ENCODE data around the gene CDH13. TPM values are rescaled to one million over a fixed set of nuclear protein-coding genes. Genes with fewer than 3 reads are reported as not detected.

The CDH13 gene
- total RNA-seq, 2 experiments from 2014 or later: not detected

DNA sequence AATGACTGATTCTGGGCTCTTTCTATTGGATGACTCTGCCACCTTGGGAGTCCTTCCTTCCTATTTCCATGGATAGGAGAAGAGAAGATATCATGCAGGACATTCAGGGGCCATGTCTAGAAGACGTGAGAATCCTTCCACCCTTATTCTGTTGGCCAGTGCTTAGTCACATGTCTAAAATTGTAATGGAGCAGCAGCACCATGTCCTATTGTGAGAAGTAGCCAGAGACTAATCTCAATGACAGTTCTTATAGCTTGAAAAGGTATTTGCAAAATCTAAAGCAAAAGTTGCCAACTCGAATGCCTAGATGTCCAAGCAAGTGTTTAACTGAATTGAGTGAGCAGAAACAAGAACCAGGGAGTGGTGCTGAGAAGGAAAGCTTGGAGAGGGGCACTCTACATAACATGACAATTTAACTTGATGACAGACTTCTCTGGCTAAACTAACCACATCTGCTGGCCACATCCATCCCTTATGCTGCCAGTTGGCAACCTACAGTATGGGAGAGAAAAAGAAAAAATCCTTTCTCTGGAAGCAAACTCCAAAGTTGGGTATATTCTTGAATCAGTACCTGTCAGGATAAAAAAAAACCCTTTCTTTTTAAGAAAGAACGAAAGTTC, 225.7 kb downstream of the CDH13 start:
- H3K4me1 Mint-ChIP-seq: no peaks in the 10 kb centered on the region
- no peaks in the 10 kb centered on the region for H3K9me3 Mint-ChIP-seq (ENCODE audit: low read depth)
- peaks cover 2% of the 10 kb centered on the region for H3K27me3 Mint-ChIP-seq
- no peak for DNase-seq
- CTCF ChIA-PET: no interaction called here
- H3K36me3 Mint-ChIP-seq: no peaks in the 10 kb centered on the region
- no peak overlapping the region for H3K4me3 Mint-ChIP-seq
- no peak overlapping the region for H3K27ac Mint-ChIP-seq
- ATAC-seq: no peak

GRCh38 chr16:82855471-82855870, 228.7 kb downstream of the CDH13 start:
- Mint-ChIP-seq H3K27ac (no peak overlapping the region), H3K4me1 (no peaks in the 10 kb centered on the region), H3K36me3 (no peaks in the 10 kb centered on the region), H3K9me3 (ENCODE audit: low read depth) (no peaks in the 10 kb centered on the region), H3K4me3 (no peak overlapping the region), H3K27me3 (no peaks in the 10 kb centered on the region)
- CTCF ChIA-PET: no interaction called here
- DNase-seq: no peak
- ATAC-seq: no peak

DNA sequence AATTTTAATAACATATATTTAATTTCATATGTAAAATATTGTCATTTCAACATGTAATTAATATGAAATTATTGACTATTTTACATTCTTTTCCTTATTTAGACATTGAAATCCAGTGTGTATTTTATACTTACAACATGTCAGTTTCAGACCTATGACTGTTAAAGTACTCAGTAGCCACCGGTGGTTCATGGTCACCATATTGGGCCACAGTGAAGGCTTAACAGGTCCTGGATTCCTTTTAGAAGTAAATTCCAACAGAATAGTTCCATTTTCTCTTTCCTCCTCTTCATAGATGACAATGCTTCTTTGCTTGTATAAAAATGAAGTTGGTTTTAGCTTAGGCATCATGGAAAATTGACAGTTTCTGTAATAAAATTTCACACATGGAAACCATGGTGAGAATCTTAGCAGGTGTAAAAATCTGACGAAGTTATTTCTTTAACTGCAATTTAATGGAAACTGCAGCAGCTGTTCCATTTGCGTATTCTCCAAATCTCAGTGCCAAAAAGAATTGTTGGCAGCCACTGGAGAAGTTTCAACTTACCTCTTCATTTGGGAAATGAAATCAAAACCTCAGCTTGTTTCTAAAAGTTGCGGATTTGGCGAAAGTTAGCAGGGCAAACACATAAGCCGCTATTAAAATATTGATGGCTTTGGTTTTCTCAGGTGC, 231.1 kb downstream of the CDH13 start:
- Mint-ChIP-seq H3K36me3 (no peaks in the 10 kb centered on the region), H3K4me3 (no peak overlapping the region), H3K4me1 (no peaks in the 10 kb centered on the region), H3K27me3 (no peaks in the 10 kb centered on the region), H3K9me3 (ENCODE audit: low read depth) (peaks cover 3% of the 10 kb centered on the region), H3K27ac (no peak overlapping the region)
- ATAC-seq: no peak
- CTCF ChIA-PET: no interaction called here
- no peak for DNase-seq

DNA sequence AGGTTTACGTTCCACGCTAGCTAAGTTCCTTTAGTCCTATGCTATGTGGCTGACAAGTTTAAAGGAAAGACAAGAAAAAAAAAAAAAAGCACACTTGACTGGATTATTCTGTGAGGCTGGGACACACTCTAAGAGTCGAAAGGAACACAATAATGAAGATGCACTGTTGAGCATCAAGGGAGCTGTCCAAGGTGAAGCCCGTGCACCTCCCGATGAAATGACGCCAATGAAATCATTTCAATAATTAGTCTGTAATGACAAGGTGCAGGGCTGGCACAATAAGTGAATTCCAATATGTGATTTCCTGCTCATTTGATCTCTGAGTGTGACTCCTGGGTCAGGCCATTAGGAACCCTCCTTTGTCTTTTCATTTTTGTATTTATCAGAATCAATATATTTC, 232.9 kb downstream of the CDH13 start:
- CTCF ChIA-PET: no interaction called here
- no peak for ATAC-seq
- Mint-ChIP-seq H3K9me3 (ENCODE audit: low read depth) (peaks cover 9% of the 10 kb centered on the region), H3K36me3 (no peaks in the 10 kb centered on the region), H3K27me3 (no peaks in the 10 kb centered on the region), H3K27ac (no peak overlapping the region), H3K4me3 (no peak overlapping the region), H3K4me1 (no peaks in the 10 kb centered on the region)
- no peak for DNase-seq

GRCh38 chr16:82860071-82860470, 233.3 kb downstream of the CDH13 start:
- DNase-seq (no peak), ATAC-seq (no peak)
- H3K9me3 Mint-ChIP-seq (ENCODE audit: low read depth): peaks cover 13% of the 10 kb centered on the region
- H3K36me3 Mint-ChIP-seq: no peaks in the 10 kb centered on the region
- H3K4me3 Mint-ChIP-seq: no peak overlapping the region
- H3K27me3 Mint-ChIP-seq: no peaks in the 10 kb centered on the region
- no peaks in the 10 kb centered on the region for H3K4me1 Mint-ChIP-seq
- CTCF ChIA-PET: no interaction called here
- H3K27ac Mint-ChIP-seq: no peak overlapping the region

GRCh38 chr16:82862057-82862456, 235.3 kb downstream of the CDH13 start:
- Mint-ChIP-seq H3K4me3 (no peak overlapping the region), H3K9me3 (ENCODE audit: low read depth) (peaks cover 13% of the 10 kb centered on the region), H3K36me3 (no peaks in the 10 kb centered on the region), H3K27ac (no peak overlapping the region), H3K4me1 (no peaks in the 10 kb centered on the region), H3K27me3 (no peaks in the 10 kb centered on the region)
- DNase-seq (no peak), ATAC-seq (no peak)
- CTCF ChIA-PET: no interaction called here

- no peaks in the 10 kb centered on the region for H3K4me1 Mint-ChIP-seq
- CTCF ChIA-PET: no interaction called here
- no peaks in the 10 kb centered on the region for H3K36me3 Mint-ChIP-seq
- peaks cover 15% of the 10 kb centered on the region for H3K9me3 Mint-ChIP-seq (ENCODE audit: low read depth)
- no peak for ATAC-seq
- H3K27me3 Mint-ChIP-seq: no peaks in the 10 kb centered on the region
- H3K27ac Mint-ChIP-seq: no peak overlapping the region
- no peak for DNase-seq
- H3K4me3 Mint-ChIP-seq: no peak overlapping the region
Measured at GRCh38 chr16:82864332-82865040, 237.7 kb downstream of the CDH13 start.

- H3K9me3 Mint-ChIP-seq (ENCODE audit: low read depth): peaks cover 15% of the 10 kb centered on the region
- CTCF ChIA-PET: no interaction called here
Measured at GRCh38 chr16:82865412-82865811, 238.6 kb downstream of the CDH13 start.

DNA sequence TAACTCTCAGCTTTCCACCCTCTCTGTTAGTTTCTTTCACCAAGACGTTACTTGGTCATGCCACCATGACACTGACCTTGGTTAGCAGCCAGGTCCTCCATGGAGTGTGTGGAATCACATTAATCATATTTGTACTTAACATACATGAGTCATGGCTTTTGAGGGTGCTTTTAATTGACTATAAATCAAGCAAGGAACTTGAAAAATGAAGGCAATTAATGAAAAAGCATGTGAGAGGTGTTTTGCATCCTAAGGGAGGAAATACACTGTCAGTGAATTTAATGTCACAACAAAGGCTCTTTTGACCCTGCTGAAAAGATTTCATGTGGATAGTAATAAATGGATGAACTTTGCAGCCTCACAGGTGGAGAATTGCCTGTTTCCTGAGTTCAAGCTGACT, 240.7 kb downstream of the CDH13 start:
- no peak for DNase-seq
- Mint-ChIP-seq H3K36me3 (no peaks in the 10 kb centered on the region), H3K9me3 (ENCODE audit: low read depth) (peaks cover 12% of the 10 kb centered on the region), H3K4me3 (no peak overlapping the region), H3K27ac (no peak overlapping the region), H3K27me3 (no peaks in the 10 kb centered on the region), H3K4me1 (no peaks in the 10 kb centered on the region)
- no peak for ATAC-seq
- CTCF ChIA-PET: no interaction called here

More at GRCh38 chr16:82865412-82865811, 238.6 kb downstream of the CDH13 start:
- DNase-seq: no peak
- no peak overlapping the region for H3K27ac Mint-ChIP-seq
- H3K4me3 Mint-ChIP-seq: no peak overlapping the region
- no peaks in the 10 kb centered on the region for H3K27me3 Mint-ChIP-seq
- no peak for ATAC-seq
- no peaks in the 10 kb centered on the region for H3K4me1 Mint-ChIP-seq
- H3K36me3 Mint-ChIP-seq: no peaks in the 10 kb centered on the region

DNA sequence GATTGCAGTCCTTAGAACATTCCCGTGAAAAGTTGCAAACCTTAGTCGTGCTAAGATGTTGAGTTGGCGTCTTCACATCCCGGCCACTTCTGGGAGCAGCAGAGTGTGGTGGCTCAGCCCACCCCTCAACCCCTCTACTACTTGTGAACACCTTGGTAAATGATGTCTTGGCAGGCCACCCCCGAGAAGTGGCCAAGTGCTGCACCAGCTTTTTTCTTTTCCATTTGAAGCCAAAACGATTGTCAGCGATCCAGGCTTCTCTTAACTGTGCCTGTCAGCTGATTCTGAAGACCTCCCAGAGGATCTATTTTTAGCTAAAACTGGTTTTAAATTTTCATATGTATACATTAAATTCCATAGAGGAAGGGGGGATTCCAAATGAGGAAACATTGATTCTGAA, 247.5 kb downstream of the CDH13 start:
- no peak overlapping the region for H3K27ac Mint-ChIP-seq
- no peak overlapping the region for H3K4me3 Mint-ChIP-seq
- no peaks in the 10 kb centered on the region for H3K9me3 Mint-ChIP-seq (ENCODE audit: low read depth)
- no peaks in the 10 kb centered on the region for H3K36me3 Mint-ChIP-seq
- H3K27me3 Mint-ChIP-seq: no peaks in the 10 kb centered on the region
- DNase-seq: no peak
- CTCF ChIA-PET: no interaction called here
- no peak for ATAC-seq
- no peaks in the 10 kb centered on the region for H3K4me1 Mint-ChIP-seq

DNA sequence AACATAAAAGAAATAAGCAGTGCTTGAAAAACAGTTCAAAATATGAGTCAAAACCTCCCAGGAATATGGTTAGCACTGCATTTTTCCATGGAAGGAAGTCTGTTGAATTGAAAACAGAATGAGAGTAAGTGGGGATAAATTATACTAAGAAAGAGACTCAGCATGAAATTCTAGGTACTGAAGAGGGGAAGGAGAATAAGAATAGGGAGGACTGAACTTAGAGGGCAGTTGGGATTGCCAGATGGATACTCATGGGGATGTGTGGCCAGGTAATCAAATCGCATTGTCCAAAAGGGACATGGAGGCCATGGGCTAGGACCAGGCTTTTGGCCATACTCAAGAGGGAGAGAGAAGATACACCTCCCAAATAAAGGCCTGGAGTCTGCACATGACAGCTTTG, 247.9 kb downstream of the CDH13 start:
- Mint-ChIP-seq H3K36me3 (no peaks in the 10 kb centered on the region), H3K9me3 (ENCODE audit: low read depth) (no peaks in the 10 kb centered on the region), H3K27me3 (no peaks in the 10 kb centered on the region), H3K4me3 (no peak overlapping the region), H3K4me1 (no peaks in the 10 kb centered on the region), H3K27ac (no peak overlapping the region)
- DNase-seq: no peak
- CTCF ChIA-PET: no interaction called here
- ATAC-seq: no peak

GRCh38 chr16:82876951-82877350, 250.2 kb downstream of the CDH13 start:
- H3K27me3 Mint-ChIP-seq: no peaks in the 10 kb centered on the region
- H3K36me3 Mint-ChIP-seq: no peaks in the 10 kb centered on the region
- CTCF ChIA-PET: no interaction called here
- DNase-seq (no peak), ATAC-seq (no peak)
- no peak overlapping the region for H3K4me3 Mint-ChIP-seq
- no peaks in the 10 kb centered on the region for H3K9me3 Mint-ChIP-seq (ENCODE audit: low read depth)
- no peak overlapping the region for H3K27ac Mint-ChIP-seq
- H3K4me1 Mint-ChIP-seq: no peaks in the 10 kb centered on the region

DNA sequence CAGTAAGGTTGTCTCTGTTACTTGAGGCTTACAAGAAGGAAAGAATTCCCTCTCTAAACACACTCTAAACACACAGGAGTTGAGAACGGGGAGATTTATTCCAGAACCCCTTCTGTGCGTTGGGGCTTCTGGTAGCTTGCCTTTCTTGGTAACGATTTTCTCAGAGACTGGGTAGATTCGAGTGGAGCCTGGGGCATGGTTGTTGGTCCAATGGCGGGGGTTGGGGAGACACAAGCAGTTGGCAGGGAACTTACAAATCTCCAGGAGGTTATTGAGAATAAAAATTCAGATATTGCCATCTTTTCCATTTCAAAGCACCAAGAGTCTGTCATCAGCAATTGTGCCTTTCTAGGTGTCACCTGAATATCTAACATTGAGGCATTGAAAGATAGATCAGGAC, 251.7 kb downstream of the CDH13 start:
- H3K27ac Mint-ChIP-seq: no peak overlapping the region
- no peaks in the 10 kb centered on the region for H3K27me3 Mint-ChIP-seq
- no peak overlapping the region for H3K4me3 Mint-ChIP-seq
- no peak for ATAC-seq
- H3K4me1 Mint-ChIP-seq: no peaks in the 10 kb centered on the region
- DNase-seq: no peak
- CTCF ChIA-PET: no interaction called here
- no peaks in the 10 kb centered on the region for H3K36me3 Mint-ChIP-seq
- H3K9me3 Mint-ChIP-seq (ENCODE audit: low read depth): peaks cover 3% of the 10 kb centered on the region

DNA sequence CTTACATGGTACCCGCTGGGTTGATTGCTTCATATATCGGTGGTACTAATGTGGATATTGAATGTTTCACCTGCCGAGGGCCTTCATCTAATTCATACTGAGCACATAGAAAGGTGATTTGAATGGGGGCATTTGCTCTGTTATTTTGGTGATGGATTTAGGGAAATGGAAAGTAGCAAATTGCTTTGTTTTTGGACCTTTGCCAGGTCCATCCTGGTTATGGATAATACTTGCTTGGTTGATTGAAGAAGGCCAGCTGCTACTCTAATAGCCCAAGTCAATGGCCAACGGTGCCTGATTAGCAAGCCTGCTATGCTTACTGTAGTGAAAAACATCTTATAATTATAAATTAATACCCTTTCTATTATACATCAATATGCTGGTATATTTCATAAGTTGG, 253.6 kb downstream of the CDH13 start:
- CTCF ChIA-PET: no interaction called here
- Mint-ChIP-seq H3K4me1 (no peaks in the 10 kb centered on the region), H3K4me3 (no peak overlapping the region), H3K36me3 (no peaks in the 10 kb centered on the region), H3K9me3 (ENCODE audit: low read depth) (peaks cover 4% of the 10 kb centered on the region), H3K27me3 (no peaks in the 10 kb centered on the region), H3K27ac (no peak overlapping the region)
- no peak for DNase-seq
- ATAC-seq: no peak

Data from activated CD8-positive, alpha-beta memory T cell treated with anti-CD3 and anti-CD28 coated beads, Interleukin-2, amount 10 ng/mL, durations not matched to agents 7 days and 5 days (primary cell).